Measurements from ENCODE around the gene SERPINF2. TPM values are rescaled to one million over a fixed set of nuclear protein-coding genes. Genes with fewer than 3 reads are reported as not detected.
A peak's percentile ranks its signal among the peaks of the same experiment; 100 is the strongest.

The SERPINF2 gene
- polyA plus RNA-seq, 1 donor (not counting 4 experiments of a cell fraction or from before 2014, with no cell fraction given) = 0.96 TPM

DNA sequence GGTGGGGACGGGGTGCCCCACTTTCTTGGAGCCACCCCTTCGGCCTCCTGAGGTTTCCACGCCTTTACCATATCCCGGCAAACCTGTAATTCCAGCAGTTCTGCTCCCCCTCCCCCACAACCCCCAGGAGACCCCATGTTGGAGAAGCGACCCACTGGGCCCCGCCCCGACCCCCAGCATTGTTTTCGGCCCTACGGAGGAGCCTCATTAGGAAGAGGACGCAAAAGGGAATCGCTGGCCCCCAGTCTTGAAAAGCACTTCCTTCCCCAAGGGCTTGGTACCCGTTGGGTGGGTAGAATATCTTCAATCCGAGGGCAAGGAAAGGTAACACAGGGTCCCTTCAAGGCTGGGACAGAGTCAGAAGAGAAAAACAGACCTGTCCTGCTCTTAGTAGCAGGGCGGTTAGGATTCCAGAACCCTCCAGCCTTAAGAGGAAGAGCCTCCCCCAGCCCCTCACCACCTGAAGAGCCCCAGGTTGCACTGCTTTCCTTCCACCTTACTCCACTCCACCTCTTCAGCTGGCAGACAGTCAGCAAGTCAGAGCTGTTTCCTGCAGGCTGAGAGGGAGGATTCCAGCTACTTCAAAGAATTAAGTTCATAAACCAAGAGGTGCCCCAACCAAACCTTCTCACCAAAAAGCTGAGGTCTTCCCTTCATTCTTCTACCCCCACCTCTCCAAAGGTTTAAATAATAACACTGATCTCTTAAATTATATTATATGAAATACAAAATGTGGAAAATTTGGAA is 31.7 kb upstream of the SERPINF2 start:
- H4K20me1 ChIP-seq (ENCODE audit: control insufficient read depth, extremely low read depth, insufficient read depth, low read length) = peaks cover 32% of the 10 kb centered on the region
- H2AFZ ChIP-seq (ENCODE audit: control insufficient read depth, low read length) = no peak overlapping the region
- peak overlapping the region; percentile 57 for H3K4me2 ChIP-seq (ENCODE audit: control insufficient read depth, extremely low read depth, insufficient read depth, low read depth, low read length)
- no peaks in the 10 kb centered on the region for H3K9me1 ChIP-seq (ENCODE audit: control insufficient read depth, extremely low read depth, insufficient read depth, low read length)
- no peaks in the 10 kb centered on the region for H3K27me3 ChIP-seq (ENCODE audit: control insufficient read depth, extremely low read depth, insufficient read depth, low read length)
- dilution Hi-C loops (cut with MboI; ENCODE audit: extremely low pct_ligation_motif_present, low sequenced_read_pairs) = no loop called here
- FAIRE-seq = no peak
- no peaks in the 10 kb centered on the region for H3K9me3 ChIP-seq (ENCODE audit: control insufficient read depth, low read depth, low read length)
- peak overlapping the region; percentile 50 to 57 (median 52) for H3K4me3 ChIP-seq (ENCODE audit: control insufficient read depth in 2 of 3, extremely low read depth in 1 of 3, insufficient read depth in 2 of 3, low read depth in 1 of 3, low read length in 3 of 3)
- H3K27ac ChIP-seq (ENCODE audit: control insufficient read depth, insufficient read depth, low read length) = peak overlapping the region; percentile 4
- H3K36me3 ChIP-seq (ENCODE audit: control insufficient read depth in 2 of 2, extremely low read depth in 1 of 2, insufficient read depth in 2 of 2, low read length in 2 of 2) = peaks cover 23 to 25% of the 10 kb centered on the region in 2 experiments
- TF ChIP-seq, protein P1, sequence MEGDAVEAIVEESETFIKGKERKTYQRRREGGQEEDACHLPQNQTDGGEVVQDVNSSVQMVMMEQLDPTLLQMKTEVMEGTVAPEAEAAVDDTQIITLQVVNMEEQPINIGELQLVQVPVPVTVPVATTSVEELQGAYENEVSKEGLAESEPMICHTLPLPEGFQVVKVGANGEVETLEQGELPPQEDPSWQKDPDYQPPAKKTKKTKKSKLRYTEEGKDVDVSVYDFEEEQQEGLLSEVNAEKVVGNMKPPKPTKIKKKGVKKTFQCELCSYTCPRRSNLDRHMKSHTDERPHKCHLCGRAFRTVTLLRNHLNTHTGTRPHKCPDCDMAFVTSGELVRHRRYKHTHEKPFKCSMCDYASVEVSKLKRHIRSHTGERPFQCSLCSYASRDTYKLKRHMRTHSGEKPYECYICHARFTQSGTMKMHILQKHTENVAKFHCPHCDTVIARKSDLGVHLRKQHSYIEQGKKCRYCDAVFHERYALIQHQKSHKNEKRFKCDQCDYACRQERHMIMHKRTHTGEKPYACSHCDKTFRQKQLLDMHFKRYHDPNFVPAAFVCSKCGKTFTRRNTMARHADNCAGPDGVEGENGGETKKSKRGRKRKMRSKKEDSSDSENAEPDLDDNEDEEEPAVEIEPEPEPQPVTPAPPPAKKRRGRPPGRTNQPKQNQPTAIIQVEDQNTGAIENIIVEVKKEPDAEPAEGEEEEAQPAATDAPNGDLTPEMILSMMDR (optimal IDR thresholded peaks at IDR 0.05 in 1 of 3, IDR thresholded peaks at IDR 0.05 in 1 of 3, conservative IDR thresholded peaks at IDR 0.05 in 1 of 3; ENCODE audit: extremely low read depth in 1 of 3, insufficient read depth in 2 of 3, low read length in 3 of 3) = no peak
- no peak for TF ChIP-seq EZH2 (IDR thresholded peaks at IDR 0.05; ENCODE audit: low read length)
- peak overlapping the region; percentile 65 for H3K9ac ChIP-seq (ENCODE audit: control insufficient read depth, extremely low read depth, insufficient read depth, low read length)
- peaks cover 30% of the 10 kb centered on the region for H3K4me1 ChIP-seq (ENCODE audit: control insufficient read depth, extremely low read depth, insufficient read depth, low read length)
- DNase-seq (ENCODE audit: low read depth, low spot score) = no peak
- H3K79me2 ChIP-seq (ENCODE audit: control insufficient read depth, insufficient read depth, low read length) = peaks cover 36% of the 10 kb centered on the region

DNA sequence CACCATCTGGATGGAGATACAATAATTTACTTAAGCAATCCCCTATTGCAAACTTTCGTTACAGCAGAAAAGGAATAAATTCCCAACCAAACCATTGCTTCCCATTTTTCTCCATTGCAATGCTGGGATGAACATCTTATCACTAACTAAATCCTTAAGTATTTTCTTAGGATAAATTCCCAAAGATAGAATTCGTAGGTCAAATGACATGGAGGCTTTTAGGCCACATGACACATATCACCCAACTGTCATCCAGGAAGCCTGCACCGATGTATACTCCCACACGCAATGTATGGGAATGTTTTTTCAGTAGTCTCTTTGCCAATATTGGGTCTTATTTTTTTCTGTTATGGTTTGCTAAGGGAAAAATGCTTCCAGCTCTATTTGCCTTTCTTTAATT is 30.9 kb upstream of the SERPINF2 start:
- peaks cover 30% of the 10 kb centered on the region for H3K4me1 ChIP-seq (ENCODE audit: control insufficient read depth, extremely low read depth, insufficient read depth, low read length)
- no peak overlapping the region for H2AFZ ChIP-seq (ENCODE audit: control insufficient read depth, low read length)
- H3K27me3 ChIP-seq (ENCODE audit: control insufficient read depth, extremely low read depth, insufficient read depth, low read length) = no peaks in the 10 kb centered on the region
- H3K4me3 ChIP-seq (ENCODE audit: control insufficient read depth in 2 of 3, extremely low read depth in 1 of 3, insufficient read depth in 2 of 3, low read depth in 1 of 3, low read length in 3 of 3) = no peak overlapping the region
- DNase-seq (ENCODE audit: low read depth, low spot score) = no peak
- H3K79me2 ChIP-seq (ENCODE audit: control insufficient read depth, insufficient read depth, low read length) = peaks cover 36% of the 10 kb centered on the region
- H3K9ac ChIP-seq (ENCODE audit: control insufficient read depth, extremely low read depth, insufficient read depth, low read length) = no peak overlapping the region
- no peak for FAIRE-seq
- dilution Hi-C loops (cut with MboI; ENCODE audit: extremely low pct_ligation_motif_present, low sequenced_read_pairs) = no loop called here
- peaks cover 32% of the 10 kb centered on the region for H4K20me1 ChIP-seq (ENCODE audit: control insufficient read depth, extremely low read depth, insufficient read depth, low read length)
- H3K4me2 ChIP-seq (ENCODE audit: control insufficient read depth, extremely low read depth, insufficient read depth, low read depth, low read length) = no peak overlapping the region
- peaks cover 23 to 25% of the 10 kb centered on the region in 2 experiments for H3K36me3 ChIP-seq (ENCODE audit: control insufficient read depth in 2 of 2, extremely low read depth in 1 of 2, insufficient read depth in 2 of 2, low read length in 2 of 2)
- TF ChIP-seq, protein P1 (optimal IDR thresholded peaks at IDR 0.05 in 1 of 3, IDR thresholded peaks at IDR 0.05 in 1 of 3, conservative IDR thresholded peaks at IDR 0.05 in 1 of 3; ENCODE audit: extremely low read depth in 1 of 3, insufficient read depth in 2 of 3, low read length in 3 of 3) = no peak
- no peak for TF ChIP-seq EZH2 (IDR thresholded peaks at IDR 0.05; ENCODE audit: low read length)
- no peak overlapping the region for H3K27ac ChIP-seq (ENCODE audit: control insufficient read depth, insufficient read depth, low read length)
- no peaks in the 10 kb centered on the region for H3K9me1 ChIP-seq (ENCODE audit: control insufficient read depth, extremely low read depth, insufficient read depth, low read length)
- no peaks in the 10 kb centered on the region for H3K9me3 ChIP-seq (ENCODE audit: control insufficient read depth, low read depth, low read length)
